ENCODE measurements around the gene PATJ.
"Not testable (repeated sequence)": the region's sequence is repeated elsewhere in the genome, so short reads cannot be mapped to it uniquely, and the experiment has no call there.

Gene PATJ

DNA sequence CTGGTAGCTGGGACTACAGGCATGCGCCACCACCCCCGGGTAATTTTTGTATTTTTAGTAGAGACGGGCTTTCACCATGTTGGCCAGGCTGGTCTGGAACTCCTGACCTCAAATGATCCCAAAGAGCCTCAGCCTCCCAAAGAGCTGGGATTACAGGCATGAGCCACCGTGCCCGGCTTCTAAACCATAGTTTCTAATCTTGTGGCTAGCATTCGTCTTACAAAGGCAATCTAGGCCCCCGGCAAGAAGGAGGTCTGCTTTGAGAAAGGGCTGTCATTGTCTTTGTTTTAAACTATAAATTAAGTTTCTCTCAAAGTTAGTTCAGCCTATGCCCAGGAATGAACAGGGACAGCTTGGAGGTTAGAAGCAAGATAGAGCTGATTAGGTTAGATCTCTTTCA, 442.1 kb downstream of the PATJ start:
- no peak overlapping the region for H2AFZ ChIP-seq (ENCODE audit: low read depth, low read length)

DNA sequence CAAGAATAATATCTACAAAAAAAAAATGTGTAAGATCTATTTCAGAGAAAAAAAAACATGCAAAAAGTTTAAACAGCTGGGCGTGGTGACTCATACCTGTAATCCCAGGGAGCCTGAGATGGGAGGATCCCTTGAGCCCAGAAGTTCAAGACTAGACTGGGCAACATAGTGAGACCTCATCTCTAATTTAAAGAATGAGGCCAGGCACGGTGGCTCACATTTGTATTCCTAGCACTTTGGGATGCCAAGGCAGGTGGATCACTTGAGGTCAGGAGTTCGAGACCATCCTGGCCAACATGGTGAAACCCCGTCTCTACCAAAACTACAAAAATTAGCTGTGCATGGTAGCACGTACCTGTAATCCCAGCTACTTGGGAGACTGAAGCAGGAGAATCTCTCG, 443.0 kb downstream of the PATJ start:
- not testable (repeated sequence) for H2BK120ac ChIP-seq (ENCODE audit: low read depth, low read length); H2BK5ac ChIP-seq (ENCODE audit: low read depth, low read length, poor library complexity, severe bottlenecking); H3K4me3 ChIP-seq (ENCODE audit: insufficient read depth in 1 of 2, low read depth in 1 of 2, low read length in 2 of 2); H3K9ac ChIP-seq (ENCODE audit: low read length); H3K9me3 ChIP-seq (ENCODE audit: control insufficient read depth, low read length); H3K36me3 ChIP-seq (ENCODE audit: control insufficient read depth in 1 of 2, insufficient read depth in 2 of 2, low read depth in 1 of 2, low read length in 2 of 2); DNase-seq; H4K91ac ChIP-seq (ENCODE audit: low read length); H3K4me1 ChIP-seq (ENCODE audit: control insufficient read depth, insufficient read depth, low read depth, low read length); H2AFZ ChIP-seq (ENCODE audit: low read depth, low read length); H3K18ac ChIP-seq (ENCODE audit: low read depth in 1 of 2, low read length in 2 of 2); H3K14ac ChIP-seq (ENCODE audit: low read length in 2 of 2); H3K23ac ChIP-seq (ENCODE audit: low read length in 2 of 2); H4K8ac ChIP-seq (ENCODE audit: low read length); H3K27ac ChIP-seq (ENCODE audit: low read length, poor library complexity, severe bottlenecking); H2AK5ac ChIP-seq (ENCODE audit: low read length, severe bottlenecking); H3K79me1 ChIP-seq (replicated peaks; ENCODE audit: low read length, poor library complexity, severe bottlenecking); H3K4me2 ChIP-seq (ENCODE audit: low read length, poor library complexity, severe bottlenecking); H2BK12ac ChIP-seq (ENCODE audit: low read length in 2 of 2); H2BK15ac ChIP-seq (ENCODE audit: low read depth, poor library complexity, severe bottlenecking); H3K4ac ChIP-seq (ENCODE audit: low read depth in 1 of 2, low read length in 2 of 2)
- WGBS, result 88% methylated on average over 5 of the region's 6 CpGs
- peaks cover 10 to 12% of the 10 kb centered on the region in 2 experiments for H3K27me3 ChIP-seq (ENCODE audit: control insufficient read depth in 1 of 2, insufficient read depth in 1 of 2, low read length in 2 of 2)

More for the DNA sequence above, 442.1 kb downstream of the PATJ start:
- no peak overlapping the region for H3K18ac ChIP-seq (ENCODE audit: low read depth in 1 of 2, low read length in 2 of 2)
- H3K27ac ChIP-seq (ENCODE audit: low read length, poor library complexity, severe bottlenecking), result no peak overlapping the region
- H3K4me3 ChIP-seq (ENCODE audit: insufficient read depth in 1 of 2, low read depth in 1 of 2, low read length in 2 of 2), result no peak overlapping the region
- no peak overlapping the region for H3K9ac ChIP-seq (ENCODE audit: low read length)
- H3K14ac ChIP-seq (ENCODE audit: low read length in 2 of 2), result no peak overlapping the region
- no peak overlapping the region for H2AK5ac ChIP-seq (ENCODE audit: low read length, severe bottlenecking)
- H3K4ac ChIP-seq (ENCODE audit: low read depth in 1 of 2, low read length in 2 of 2), result no peak overlapping the region
- H2BK5ac ChIP-seq (ENCODE audit: low read depth, low read length, poor library complexity, severe bottlenecking), result no peak overlapping the region
- H2BK120ac ChIP-seq (ENCODE audit: low read depth, low read length), result no peak overlapping the region
- H3K4me2 ChIP-seq (ENCODE audit: low read length, poor library complexity, severe bottlenecking), result no peak overlapping the region
- no peaks in the 10 kb centered on the region for H3K4me1 ChIP-seq (ENCODE audit: control insufficient read depth, insufficient read depth, low read depth, low read length)
- DNase-seq, result no peak
- H4K8ac ChIP-seq (ENCODE audit: low read length), result no peak overlapping the region
- H3K36me3 ChIP-seq (ENCODE audit: control insufficient read depth in 1 of 2, insufficient read depth in 2 of 2, low read depth in 1 of 2, low read length in 2 of 2), result no peaks in the 10 kb centered on the region
- no peak overlapping the region for H2BK15ac ChIP-seq (ENCODE audit: low read depth, poor library complexity, severe bottlenecking)
- H3K23ac ChIP-seq (ENCODE audit: low read length in 2 of 2), result no peak overlapping the region
- H3K79me1 ChIP-seq (replicated peaks; ENCODE audit: low read length, poor library complexity, severe bottlenecking), result no peaks in the 10 kb centered on the region
- H2BK12ac ChIP-seq (ENCODE audit: low read length in 2 of 2), result no peak overlapping the region
- WGBS, result 83% methylated on average over 7 of the region's 7 CpGs
- H4K91ac ChIP-seq (ENCODE audit: low read length), result no peak overlapping the region
- H3K27me3 ChIP-seq (ENCODE audit: control insufficient read depth in 1 of 2, insufficient read depth in 1 of 2, low read length in 2 of 2), result peaks cover 10 to 18% of the 10 kb centered on the region in 2 experiments
- H3K9me3 ChIP-seq (ENCODE audit: control insufficient read depth, low read length), result no peaks in the 10 kb centered on the region

GRCh38 chr1:62185677-62186076, 443.4 kb downstream of the PATJ start:
- DNase-seq, result no peak
- H3K4me3 ChIP-seq (ENCODE audit: insufficient read depth in 1 of 2, low read depth in 1 of 2, low read length in 2 of 2), result no peak overlapping the region
- H2BK120ac ChIP-seq (ENCODE audit: low read depth, low read length), result no peak overlapping the region
- no peak overlapping the region for H3K27ac ChIP-seq (ENCODE audit: low read length, poor library complexity, severe bottlenecking)
- H3K4me2 ChIP-seq (ENCODE audit: low read length, poor library complexity, severe bottlenecking), result no peak overlapping the region
- no peak overlapping the region for H3K4ac ChIP-seq (ENCODE audit: low read depth in 1 of 2, low read length in 2 of 2)
- 83% methylated on average over 3 of the region's 3 CpGs for WGBS
- no peak overlapping the region for H2AK5ac ChIP-seq (ENCODE audit: low read length, severe bottlenecking)
- no peak overlapping the region for H2BK12ac ChIP-seq (ENCODE audit: low read length in 2 of 2)
- no peak overlapping the region for H3K14ac ChIP-seq (ENCODE audit: low read length in 2 of 2)
- H3K27me3 ChIP-seq (ENCODE audit: control insufficient read depth in 1 of 2, insufficient read depth in 1 of 2, low read length in 2 of 2), result peaks cover 8 to 10% of the 10 kb centered on the region in 2 experiments
- no peak overlapping the region for H2AFZ ChIP-seq (ENCODE audit: low read depth, low read length)
- no peak overlapping the region for H3K9ac ChIP-seq (ENCODE audit: low read length)
- H3K18ac ChIP-seq (ENCODE audit: low read depth in 1 of 2, low read length in 2 of 2), result no peak overlapping the region
- no peak overlapping the region for H3K23ac ChIP-seq (ENCODE audit: low read length in 2 of 2)
- no peaks in the 10 kb centered on the region for H3K4me1 ChIP-seq (ENCODE audit: control insufficient read depth, insufficient read depth, low read depth, low read length)
- H2BK15ac ChIP-seq (ENCODE audit: low read depth, poor library complexity, severe bottlenecking), result no peak overlapping the region
- H4K8ac ChIP-seq (ENCODE audit: low read length), result no peak overlapping the region
- no peaks in the 10 kb centered on the region for H3K36me3 ChIP-seq (ENCODE audit: control insufficient read depth in 1 of 2, insufficient read depth in 2 of 2, low read depth in 1 of 2, low read length in 2 of 2)
- H3K79me1 ChIP-seq (replicated peaks; ENCODE audit: low read length, poor library complexity, severe bottlenecking), result no peaks in the 10 kb centered on the region
- H3K9me3 ChIP-seq (ENCODE audit: control insufficient read depth, low read length), result no peaks in the 10 kb centered on the region
- H2BK5ac ChIP-seq (ENCODE audit: low read depth, low read length, poor library complexity, severe bottlenecking), result no peak overlapping the region
- H4K91ac ChIP-seq (ENCODE audit: low read length), result no peak overlapping the region

DNA sequence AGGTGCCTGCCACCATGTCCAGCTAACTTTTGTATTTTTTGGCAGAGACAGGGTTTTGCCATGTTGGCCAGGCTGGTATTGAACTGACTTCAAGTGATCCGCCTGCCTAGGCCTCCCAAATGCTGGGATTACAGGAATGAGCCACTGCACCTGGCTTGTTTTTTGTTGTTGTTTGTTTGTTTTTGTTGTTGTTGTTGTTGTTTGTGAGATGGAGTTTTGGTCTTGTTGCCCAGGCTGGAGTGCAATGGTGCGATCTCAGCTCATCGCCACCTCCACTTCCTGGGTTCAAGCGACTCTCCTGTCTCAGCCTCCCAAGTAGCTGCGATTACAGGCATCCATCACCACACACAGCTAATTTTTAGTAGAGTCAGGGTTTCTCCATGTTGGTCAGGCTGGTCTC, 445.3 kb downstream of the PATJ start:
- Histone ChIP-seq H3K79me1 (replicated peaks; ENCODE audit: low read length, poor library complexity, severe bottlenecking) (no peaks in the 10 kb centered on the region), H2BK120ac (ENCODE audit: low read depth, low read length) (no peak overlapping the region), H3K4ac (ENCODE audit: low read depth in 1 of 2, low read length in 2 of 2) (no peak overlapping the region), H3K4me3 (ENCODE audit: insufficient read depth in 1 of 2, low read depth in 1 of 2, low read length in 2 of 2) (no peak overlapping the region), H3K27ac (ENCODE audit: low read length, poor library complexity, severe bottlenecking) (no peak overlapping the region), H2BK12ac (ENCODE audit: low read length in 2 of 2) (no peak overlapping the region), H3K14ac (ENCODE audit: low read length in 2 of 2) (no peak overlapping the region), H2AFZ (ENCODE audit: low read depth, low read length) (no peak overlapping the region), H3K4me1 (ENCODE audit: control insufficient read depth, insufficient read depth, low read depth, low read length) (no peaks in the 10 kb centered on the region), H3K9ac (ENCODE audit: low read length) (no peak overlapping the region), H2BK5ac (ENCODE audit: low read depth, low read length, poor library complexity, severe bottlenecking) (no peak overlapping the region), H3K36me3 (ENCODE audit: control insufficient read depth in 1 of 2, insufficient read depth in 2 of 2, low read depth in 1 of 2, low read length in 2 of 2) (no peaks in the 10 kb centered on the region), H3K23ac (ENCODE audit: low read length in 2 of 2) (no peak overlapping the region), H3K18ac (ENCODE audit: low read depth in 1 of 2, low read length in 2 of 2) (no peak overlapping the region), H3K9me3 (ENCODE audit: control insufficient read depth, low read length) (no peaks in the 10 kb centered on the region), H4K8ac (ENCODE audit: low read length) (no peak overlapping the region), H3K4me2 (ENCODE audit: low read length, poor library complexity, severe bottlenecking) (no peak overlapping the region), H4K91ac (ENCODE audit: low read length) (no peak overlapping the region), H2AK5ac (ENCODE audit: low read length, severe bottlenecking) (no peak overlapping the region), H2BK15ac (ENCODE audit: low read depth, poor library complexity, severe bottlenecking) (no peak overlapping the region), H3K27me3 (ENCODE audit: control insufficient read depth in 1 of 2, insufficient read depth in 1 of 2, low read length in 2 of 2) (peaks cover under 1 to 7% of the 10 kb centered on the region in 2 experiments)
- DNase-seq, result no peak
- WGBS, result 98% methylated on average over 5 of the region's 5 CpGs

All from mesenchymal stem cell (in vitro differentiated cells and primary cell).